Ishikawa (cell line): ENCODE data around the gene PRDM10.

Experiments
- CEBPB ChIP-seq: IDR thresholded peaks from 2 replicates; pipeline ENCODE4 v1.6.1; 2012
- CREB1 ChIP-seq: IDR thresholded peaks from 2 replicates; pipeline ENCODE4 v1.6.1; 2012; ENCODE audit warnings: low read depth
- EGR1 ChIP-seq: IDR thresholded peaks from 2 replicates; pipeline ENCODE4 v1.6.1; 2012
- EP300 ChIP-seq: IDR thresholded peaks from 2 replicates; pipeline ENCODE4 v1.6.1; 2012; ENCODE audit warnings: borderline replicate concordance
- FOXM1 ChIP-seq: IDR thresholded peaks from 2 replicates; pipeline ENCODE4 v1.6.1; 2012; ENCODE audit warnings: low read depth, borderline replicate concordance
- MAX ChIP-seq: IDR thresholded peaks from 2 replicates; pipeline ENCODE4 v1.6.1; 2012
- NFIC ChIP-seq: IDR thresholded peaks from 2 replicates; pipeline ENCODE4 v1.6.1; 2012
- RAD21 ChIP-seq: IDR thresholded peaks from 2 replicates; pipeline ENCODE4 v1.6.1; 2012; ENCODE audit warnings: low read depth
- TAF1 ChIP-seq: IDR thresholded peaks from 2 replicates; pipeline ENCODE4 v1.6.1; 2012; ENCODE audit warnings: low read depth, mild to moderate bottlenecking
- TCF12 ChIP-seq: IDR thresholded peaks from 2 replicates; pipeline ENCODE4 v1.6.1; 2012; ENCODE audit warnings: low read depth
- TEAD4 ChIP-seq: IDR thresholded peaks from 2 replicates; pipeline ENCODE4 v1.6.1; 2012
- YY1 ChIP-seq: IDR thresholded peaks from 2 replicates; pipeline ENCODE4 v1.6.1; 2012; ENCODE audit warnings: low read depth
- ZBTB7A ChIP-seq: IDR thresholded peaks from 2 replicates; pipeline ENCODE4 v1.6.1; 2012; ENCODE audit warnings: low read depth
- TF ChIP-seq, protein P1 (sequence below): IDR thresholded peaks from 2 replicates; pipeline ENCODE4 v1.6.1; 2012
- TF ChIP-seq, protein P2 (sequence below): IDR thresholded peaks from 2 replicates; pipeline ENCODE4 v1.6.1; 2012; ENCODE audit warnings: low read depth, mild to moderate bottlenecking

The PRDM10 gene

GRCh38 chr11:130037058-130037457 lies 34.4 kb upstream of the PRDM10 start:
- TF ChIP-seq EP300 (no peak), EGR1 (no peak), FOXM1 (no peak), YY1 (no peak), CEBPB (no peak), TCF12 (no peak), NFIC (no peak), TEAD4 (no peak), CREB1 (no peak)
- TF ChIP-seq, protein P1, sequence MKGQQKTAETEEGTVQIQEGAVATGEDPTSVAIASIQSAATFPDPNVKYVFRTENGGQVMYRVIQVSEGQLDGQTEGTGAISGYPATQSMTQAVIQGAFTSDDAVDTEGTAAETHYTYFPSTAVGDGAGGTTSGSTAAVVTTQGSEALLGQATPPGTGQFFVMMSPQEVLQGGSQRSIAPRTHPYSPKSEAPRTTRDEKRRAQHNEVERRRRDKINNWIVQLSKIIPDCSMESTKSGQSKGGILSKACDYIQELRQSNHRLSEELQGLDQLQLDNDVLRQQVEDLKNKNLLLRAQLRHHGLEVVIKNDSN = no peak

GRCh38 chr11:130034236-130034635 lies 31.6 kb upstream of the PRDM10 start:
- TF ChIP-seq EGR1 (no peak), NFIC (no peak), RAD21 (no peak), TAF1 (no peak), MAX (no peak), TCF12 (no peak), EP300 (no peak), TEAD4 (no peak), FOXM1 (no peak), YY1 (no peak), CEBPB (no peak)
- TF ChIP-seq, protein P1 = no peak
- TF ChIP-seq, protein P2, sequence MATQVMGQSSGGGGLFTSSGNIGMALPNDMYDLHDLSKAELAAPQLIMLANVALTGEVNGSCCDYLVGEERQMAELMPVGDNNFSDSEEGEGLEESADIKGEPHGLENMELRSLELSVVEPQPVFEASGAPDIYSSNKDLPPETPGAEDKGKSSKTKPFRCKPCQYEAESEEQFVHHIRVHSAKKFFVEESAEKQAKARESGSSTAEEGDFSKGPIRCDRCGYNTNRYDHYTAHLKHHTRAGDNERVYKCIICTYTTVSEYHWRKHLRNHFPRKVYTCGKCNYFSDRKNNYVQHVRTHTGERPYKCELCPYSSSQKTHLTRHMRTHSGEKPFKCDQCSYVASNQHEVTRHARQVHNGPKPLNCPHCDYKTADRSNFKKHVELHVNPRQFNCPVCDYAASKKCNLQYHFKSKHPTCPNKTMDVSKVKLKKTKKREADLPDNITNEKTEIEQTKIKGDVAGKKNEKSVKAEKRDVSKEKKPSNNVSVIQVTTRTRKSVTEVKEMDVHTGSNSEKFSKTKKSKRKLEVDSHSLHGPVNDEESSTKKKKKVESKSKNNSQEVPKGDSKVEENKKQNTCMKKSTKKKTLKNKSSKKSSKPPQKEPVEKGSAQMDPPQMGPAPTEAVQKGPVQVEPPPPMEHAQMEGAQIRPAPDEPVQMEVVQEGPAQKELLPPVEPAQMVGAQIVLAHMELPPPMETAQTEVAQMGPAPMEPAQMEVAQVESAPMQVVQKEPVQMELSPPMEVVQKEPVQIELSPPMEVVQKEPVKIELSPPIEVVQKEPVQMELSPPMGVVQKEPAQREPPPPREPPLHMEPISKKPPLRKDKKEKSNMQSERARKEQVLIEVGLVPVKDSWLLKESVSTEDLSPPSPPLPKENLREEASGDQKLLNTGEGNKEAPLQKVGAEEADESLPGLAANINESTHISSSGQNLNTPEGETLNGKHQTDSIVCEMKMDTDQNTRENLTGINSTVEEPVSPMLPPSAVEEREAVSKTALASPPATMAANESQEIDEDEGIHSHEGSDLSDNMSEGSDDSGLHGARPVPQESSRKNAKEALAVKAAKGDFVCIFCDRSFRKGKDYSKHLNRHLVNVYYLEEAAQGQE = no peak

DNA sequence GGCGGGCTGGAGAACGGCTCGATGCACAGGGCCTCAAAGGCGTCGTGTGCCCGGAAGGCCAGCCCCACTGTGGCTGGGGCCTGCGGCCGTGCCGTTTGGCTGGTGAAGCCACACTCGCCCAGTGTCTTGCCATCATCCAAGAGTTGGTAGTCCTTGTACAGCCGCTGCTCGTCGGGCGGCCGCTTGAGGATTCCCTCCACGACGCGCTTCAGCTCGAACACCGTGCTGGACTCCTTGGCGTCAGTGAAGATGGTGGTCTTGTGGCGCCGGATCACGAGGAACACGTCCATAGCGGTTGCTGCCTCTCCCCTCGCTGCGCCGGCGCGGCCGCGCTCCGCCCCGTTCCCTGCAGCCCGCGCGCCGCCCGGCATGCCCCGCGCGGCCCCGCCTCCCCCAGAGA lies 30.3 kb upstream of the PRDM10 start:
- TF ChIP-seq MAX (no peak), ZBTB7A (no peak)

- TF ChIP-seq EGR1 (no peak), TEAD4 (0 out of 2 replicates have a peak, but pooled peaks have one; percentile 12), FOXM1 (no peak), CEBPB (peak; percentile 84)
Observed at GRCh38 chr11:130031945-130032344, 29.3 kb upstream of the PRDM10 start.

DNA sequence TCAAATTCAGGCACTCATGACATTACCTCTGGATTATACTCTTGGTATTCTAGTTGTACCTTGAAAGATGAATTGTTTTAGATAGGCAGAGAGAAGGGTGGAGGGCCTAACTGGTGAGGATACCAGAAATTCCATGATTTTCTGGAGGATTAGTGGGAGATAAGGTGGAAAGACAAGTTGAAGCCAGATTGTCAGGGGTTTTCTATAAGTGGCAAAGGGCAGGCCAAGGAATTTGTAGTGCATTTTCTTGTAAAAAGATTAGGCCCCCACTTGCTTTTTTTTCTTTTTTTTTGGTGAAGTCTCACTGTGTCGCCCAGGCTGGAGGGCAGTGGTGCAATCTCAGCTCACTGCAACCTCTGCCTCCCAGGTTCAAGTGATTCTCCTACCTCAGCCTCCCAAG lies 28.4 kb upstream of the PRDM10 start:
- TF ChIP-seq TEAD4 (no peak), MAX (no peak), ZBTB7A (no peak), CREB1 (no peak)

DNA sequence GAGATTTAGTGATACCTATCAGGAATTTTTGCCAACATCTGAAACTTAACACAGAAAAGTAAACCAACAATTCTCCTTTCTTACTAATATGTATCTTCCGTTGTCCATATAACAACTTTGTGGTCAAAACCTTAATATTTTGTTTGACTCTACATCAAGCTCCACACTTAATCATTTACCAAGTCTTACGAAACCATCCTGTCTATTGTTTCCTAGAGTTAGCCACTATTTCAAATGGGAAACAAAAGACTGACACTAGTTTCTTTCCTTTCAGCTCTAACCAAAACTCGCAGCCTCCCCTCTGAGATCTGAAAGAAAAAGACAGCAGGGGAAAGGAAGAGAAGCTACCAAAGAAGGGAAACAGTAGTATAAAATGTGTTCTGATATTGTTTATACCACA lies 26.5 kb upstream of the PRDM10 start:
- TF ChIP-seq ZBTB7A (no peak), TAF1 (no peak), CREB1 (no peak), CEBPB (peak; percentile 33; the same call in 1 of the 2 replicates)

DNA sequence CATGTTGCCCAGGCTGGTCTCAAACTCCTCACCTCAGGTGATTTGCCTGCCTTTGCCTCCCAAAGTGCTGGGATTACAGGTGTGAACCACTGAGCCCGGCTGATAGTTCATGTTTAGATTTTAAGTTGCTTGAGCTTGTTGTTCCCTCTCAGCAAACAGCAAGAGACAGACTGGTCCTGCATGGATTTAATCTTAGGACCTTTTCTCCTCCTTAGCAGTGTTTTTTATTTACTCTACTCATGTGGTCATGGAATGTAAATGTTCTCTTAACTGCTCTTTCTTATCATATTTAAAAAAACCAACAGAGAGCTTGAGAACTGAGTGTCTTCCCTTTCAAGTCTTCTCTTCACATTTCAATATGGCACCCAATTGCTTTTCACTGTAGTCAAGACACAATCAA lies 22.7 kb upstream of the PRDM10 start:
- no peak for TF ChIP-seq MAX
- no peak for TF ChIP-seq CREB1
- no peak for TF ChIP-seq ZBTB7A
- TF ChIP-seq, protein P1 = no peak

GRCh38 chr11:130024361-130024760 lies 21.7 kb upstream of the PRDM10 start:
- TF ChIP-seq TAF1 (no peak), MAX (no peak), EGR1 (no peak), FOXM1 (no peak), TCF12 (no peak)
